Stomach (tissue), 9 donors: Measurements from ENCODE around the gene STX12. TPM values are rescaled to one million over a fixed set of nuclear protein-coding genes. Genes with fewer than 3 reads are reported as not detected.

Experiments
- DNase-seq, 2 donors: peaks; one replicate each; pipeline versions ENCODE4 v3.0.0 to v3.0.0-alpha.2; 2013 to 2019
- H3K27ac ChIP-seq, 5 donors: fragments of 200-600 bp in 4 of 5; sonication (generic) in 4 of 5; one replicate each; pipeline ENCODE4 v1.5.1; 2013 to 2019; ENCODE audit warnings: mild to moderate bottlenecking in 1 of 5, moderate library complexity in 1 of 5
- H3K27me3 ChIP-seq, 3 donors: fragments of 200-600 bp; sonication (generic); one replicate each; pipeline ENCODE4 v1.5.1; 2017 to 2019; ENCODE audit warnings: mixed run types in 1 of 3
- H3K36me3 ChIP-seq, 4 donors: fragments of 200-600 bp; sonication (generic); 1 replicate in 3 of 4; 2 replicates in 1 of 4; pipeline ENCODE4 v1.5.1; 2016 to 2019
- H3K4me1 ChIP-seq, 4 donors: fragments of 200-600 bp; sonication (generic); one replicate each; pipeline ENCODE4 v1.5.1; 2016 to 2019
- H3K4me3 ChIP-seq, 4 donors: fragments of 200-600 bp; sonication (generic) in 3 of 4; one replicate each; pipeline ENCODE4 v1.5.1; 2016 to 2019; ENCODE audit warnings: mild to moderate bottlenecking in 1 of 4
- H3K9me3 ChIP-seq, 4 donors: fragments of 200-600 bp; sonication (generic); one replicate each; pipeline ENCODE4 v1.5.1; 2016 to 2019
- CTCF ChIP-seq, 7 experiments: fragments of 450-650 bp in 4 of 7; fragments of 200-600 bp in 3 of 7; sonication (generic) in 3 of 7; IDR thresholded peaks; one replicate each; pipeline ENCODE4 v1.5.1; 2016 to 2019; ENCODE audit warnings: antibody characterized with exemption in 7 of 7, control low read depth in 2 of 7, mild to moderate bottlenecking in 1 of 7
- EP300 ChIP-seq: sonication (generic); formaldehyde crosslinking; IDR thresholded peaks from one replicate; pipeline ENCODE4 v1.6.1; 2017; ENCODE audit warnings: antibody characterized with exemption
- POLR2A ChIP-seq, 4 donors: fragments of 450-650 bp; IDR thresholded peaks; one replicate each; pipeline ENCODE4 v1.6.1; 2016; ENCODE audit warnings: antibody characterized with exemption in 4 of 4, control low read depth in 2 of 4, mild to moderate bottlenecking in 1 of 4, moderate library complexity in 1 of 4
- POLR2AphosphoS5 ChIP-seq, 3 donors: sonication (generic); formaldehyde crosslinking; IDR thresholded peaks; one replicate each; pipeline ENCODE4 v1.6.1; 2016; ENCODE audit warnings: antibody characterized with exemption in 3 of 3
- WGBS, 5 donors: extraction: QIAGEN DNeasy Blood & Tissue Kit in 3 of 5; methylation state at CpG; one replicate each; pipeline versions ENCODE4 v1.1.5 to v1.1.7; 2013 to 2018; 5-methylcytosine and 5-hydroxymethylcytosine counted together
- intact Hi-C: fragments of 100-400 bp; cut with DNase I; formaldehyde crosslinking; loops from one replicate; pipeline ENCODE4 v1.15.1; 2023; ENCODE audit warnings: low total_unique reads
- polyA plus RNA-seq, 3 donors: library from polyadenylated mRNA; stranded (reverse); fragments of 200-250 nt; gene quantifications; one replicate each; pipeline ENCODE4 v1.2.3, GENCODE V29; 2013
- total RNA-seq, 5 donors: library from RNA; depleted of rRNA; stranded (reverse); fragments of >200 nt; gene quantifications; one replicate each; pipeline versions ENCODE4 v1.1.0 to v1.2.3, GENCODE V29; 2014 to 2016
- donor health status: healthy with polysubstance abuse.
- donor health status: Bipolar disorder and iron deficiency.
- donor health status: healthy.

The STX12 gene
- total and polyA plus RNA-seq, 8 donors: 10.7 to 312 (median 89.2) TPM

- intact Hi-C loops: loop anchor here (10.0 kb wide), 1 partner anchor 112 kb away; no protein-coding TSS in a partner anchor
- H3K36me3 ChIP-seq: no peaks in the 10 kb centered on the region
- TF ChIP-seq CTCF (IDR thresholded peaks at IDR 0.05) (no peak), POLR2AphosphoS5 (IDR thresholded peaks at IDR 0.05) (peak in 2 of 3 donors; percentile 49 to 66)
- H3K27me3 ChIP-seq: no peaks in the 10 kb centered on the region
- no peaks in the 10 kb centered on the region for H3K9me3 ChIP-seq
- no peak overlapping the region for H3K4me3 ChIP-seq
- DNase-seq: peak in 1 of 2 donors; percentile 74
- 68 to 89% (median 88%) methylated on average over 7 to 9 of the region's 9 CpGs for WGBS, 5 donors
- H3K4me1 ChIP-seq: peaks cover 0 to 16% (median 3%) of the 10 kb centered on the region in 4 donors
- H3K27ac ChIP-seq: peak overlapping the region in 4 of 5 donors; percentile 49 to 81 (median 63)
These were observed 89.9 kb downstream of the STX12 start for GRCh38 chr1:27862671-27863537.

- no peak for DNase-seq
- no peak overlapping the region for H3K4me3 ChIP-seq
- no peaks in the 10 kb centered on the region for H3K27me3 ChIP-seq
- peaks cover 0 to 13% (median under 1%) of the 10 kb centered on the region in 4 donors for H3K4me1 ChIP-seq
- TF ChIP-seq POLR2AphosphoS5 (IDR thresholded peaks at IDR 0.05) (no peak), EP300 (no peak), POLR2A (IDR thresholded peaks at IDR 0.05) (no peak), CTCF (IDR thresholded peaks at IDR 0.05) (no peak)
- no peaks in the 10 kb centered on the region for H3K36me3 ChIP-seq
- peak overlapping the region in 4 of 5 donors; percentile 38 to 81 (median 60) for H3K27ac ChIP-seq
- 81 to 100% (median 91%) methylated on average over 1 of the region's 1 CpG for WGBS, 5 donors
- no peaks in the 10 kb centered on the region for H3K9me3 ChIP-seq
- intact Hi-C loops: loop anchor here (10.0 kb wide), 1 partner anchor 111 kb away; no protein-coding TSS in a partner anchor
These were observed 90.5 kb downstream of the STX12 start for GRCh38 chr1:27863538-27863915.

- WGBS, 5 donors: 72 to 81% (median 76%) methylated on average over 8 of the region's 8 CpGs
- Histone ChIP-seq H3K4me3 (no peak overlapping the region), H3K4me1 (peaks cover 0 to 19% (median 0%) of the 10 kb centered on the region in 4 donors), H3K36me3 (no peaks in the 10 kb centered on the region), H3K27me3 (no peaks in the 10 kb centered on the region), H3K9me3 (no peaks in the 10 kb centered on the region), H3K27ac (peak overlapping the region in 4 of 5 donors; percentile 38 to 81 (median 60))
- intact Hi-C loops: loop anchor here (10.0 kb wide), 1 partner anchor 110 kb away; no protein-coding TSS in a partner anchor
- TF ChIP-seq CTCF (IDR thresholded peaks at IDR 0.05) (no peak), EP300 (no peak), POLR2A (IDR thresholded peaks at IDR 0.05) (no peak), POLR2AphosphoS5 (IDR thresholded peaks at IDR 0.05) (no peak)
- DNase-seq: peak in 1 of 2 donors; percentile 18
These were observed 91.4 kb downstream of the STX12 start for GRCh38 chr1:27864264-27864895.

- H3K9me3 ChIP-seq: no peaks in the 10 kb centered on the region
- WGBS, 5 donors: 87 to 91% (median 91%) methylated on average over 10 of the region's 10 CpGs
- no peaks in the 10 kb centered on the region for H3K36me3 ChIP-seq
- peaks cover 0 to 25% (median 0%) of the 10 kb centered on the region in 4 donors for H3K4me1 ChIP-seq
- H3K4me3 ChIP-seq: no peak overlapping the region
- H3K27me3 ChIP-seq: no peaks in the 10 kb centered on the region
- TF ChIP-seq POLR2A (IDR thresholded peaks at IDR 0.05) (no peak), CTCF (IDR thresholded peaks at IDR 0.05) (no peak), EP300 (no peak), POLR2AphosphoS5 (IDR thresholded peaks at IDR 0.05) (no peak)
- no peak overlapping the region for H3K27ac ChIP-seq
- intact Hi-C loops: loop anchor here (10.0 kb wide), 1 partner anchor 109 kb away; no protein-coding TSS in a partner anchor
- DNase-seq: no peak
These were observed 92.8 kb downstream of the STX12 start for GRCh38 chr1:27865821-27866220.
